SK-N-SH treated with all-trans-retinoic acid at 6 μM for 48 hours (cell line): Measurements from ENCODE around the gene ATP6AP2.

Experiments
- ATAC-seq: fragments of 200-7000 bp; cut with Tn5 transposase; 3 replicates; pipeline ENCODE4 v1.9.1; 2020; ENCODE audit warnings: mild to moderate bottlenecking, moderate library complexity
- ARNTL ChIP-seq: fragments of 450-650 bp; formaldehyde crosslinking; IDR thresholded peaks from 2 replicates; pipeline ENCODE4 v1.5.0; 2020; ENCODE audit warnings: low read depth, mild to moderate bottlenecking, moderate library complexity, borderline replicate concordance
- BACH2 ChIP-seq: fragments of 250-450 bp; sonication (Bioruptor Pico); IDR thresholded peaks from 2 replicates; pipeline ENCODE4 v1.9.0; 2021; ENCODE audit warnings: mild to moderate bottlenecking, borderline replicate concordance
- CREB5 ChIP-seq: fragments of 250-450 bp; sonication (Bioruptor Pico); IDR thresholded peaks from 2 replicates; pipeline ENCODE4 v1.5.1; 2020; ENCODE audit warnings: low read depth, mild to moderate bottlenecking, moderate library complexity
- CSDC2 ChIP-seq: fragments of 250-450 bp; sonication (Bioruptor Pico); IDR thresholded peaks from 2 replicates; pipeline ENCODE4 v1.5.0; 2020; ENCODE audit warnings: mild to moderate bottlenecking, moderate library complexity
- CSRNP3 ChIP-seq: fragments of 250-450 bp; sonication (Bioruptor Pico); IDR thresholded peaks from 2 replicates; pipeline ENCODE4 v1.5.1; 2021; ENCODE audit warnings: mild to moderate bottlenecking, moderate library complexity
- ESRRG ChIP-seq: fragments of 250-450 bp; sonication (Bioruptor Pico); IDR thresholded peaks from 2 replicates; pipeline ENCODE4 v1.6.1; 2021; ENCODE audit warnings: mild to moderate bottlenecking
- GLIS3 ChIP-seq: fragments of 250-450 bp; sonication (Bioruptor Pico); IDR thresholded peaks from 2 replicates; pipeline ENCODE4 v1.5.0; 2020; ENCODE audit warnings: mild to moderate bottlenecking, moderate library complexity
- ISL1 ChIP-seq: fragments of 250-450 bp; sonication (Bioruptor Pico); IDR thresholded peaks from 2 replicates; pipeline ENCODE4 v2.1.2; 2022; ENCODE audit warnings: mild to moderate bottlenecking, moderate library complexity
- PPARA ChIP-seq: fragments of 250-450 bp; sonication (Bioruptor Pico); IDR thresholded peaks from 2 replicates; pipeline ENCODE4 v1.5.0; 2020; ENCODE audit warnings: mild to moderate bottlenecking, borderline replicate concordance
- RARB ChIP-seq: fragments of 250-450 bp; sonication (Bioruptor Pico); IDR thresholded peaks from 2 replicates; pipeline ENCODE4 v1.8.0; 2021; ENCODE audit warnings: mild to moderate bottlenecking, moderate library complexity
- SNAI2 ChIP-seq: fragments of 250-450 bp; sonication (Bioruptor Pico); IDR thresholded peaks from 2 replicates; pipeline ENCODE4 v1.5.0; 2020; ENCODE audit warnings: mild to moderate bottlenecking, moderate library complexity
- TCF4 ChIP-seq: fragments of 250-450 bp; sonication (Bioruptor Pico); IDR thresholded peaks from 2 replicates; pipeline ENCODE4 v1.8.0; 2021; ENCODE audit warnings: mild to moderate bottlenecking, moderate library complexity, borderline replicate concordance
- TOX ChIP-seq: fragments of 250-450 bp; sonication (Bioruptor Pico); IDR thresholded peaks from 2 replicates; pipeline ENCODE4 v1.8.0; 2021; ENCODE audit warnings: mild to moderate bottlenecking, moderate library complexity, borderline replicate concordance
- ZC3H10 ChIP-seq: fragments of 250-450 bp; sonication (Bioruptor Pico); IDR thresholded peaks from 2 replicates; pipeline ENCODE4 v1.5.1; 2021; ENCODE audit warnings: mild to moderate bottlenecking, moderate library complexity
- ZFP3 ChIP-seq: fragments of 250-450 bp; sonication (Bioruptor Pico); IDR thresholded peaks from 2 replicates; pipeline ENCODE4 v1.5.0; 2020; ENCODE audit warnings: mild to moderate bottlenecking, moderate library complexity
- ZFP30 ChIP-seq: fragments of 450-650 bp; formaldehyde crosslinking; IDR thresholded peaks from 2 replicates; pipeline ENCODE4 v1.5.0; 2022; ENCODE audit warnings: mild to moderate bottlenecking, moderate library complexity
- ZNF565 ChIP-seq: fragments of 450-650 bp; formaldehyde crosslinking; conservative IDR thresholded peaks from 2 replicates; pipeline ENCODE4 v1.5.0; 2020; ENCODE audit warnings: low read depth, mild to moderate bottlenecking, moderate library complexity
- ZNF8 ChIP-seq: fragments of 450-650 bp; formaldehyde crosslinking; IDR thresholded peaks from 2 replicates; pipeline ENCODE4 v1.5.0; 2020; ENCODE audit warnings: mild to moderate bottlenecking, moderate library complexity
- TF ChIP-seq, protein P1 (sequence below): fragments of 250-450 bp; sonication (Bioruptor Pico); IDR thresholded peaks from 2 replicates; pipeline ENCODE4 v1.8.0; 2020; ENCODE audit warnings: mild to moderate bottlenecking, moderate library complexity, borderline replicate concordance
- TF ChIP-seq, protein P2 (sequence below): fragments of 250-450 bp; sonication (Bioruptor Pico); IDR thresholded peaks from 2 replicates; pipeline ENCODE4 v1.8.0; 2021; ENCODE audit warnings: low read depth, mild to moderate bottlenecking, moderate library complexity, borderline replicate concordance

The ATP6AP2 gene

GRCh38 chrX:40644821-40645358, 64.1 kb downstream of the ATP6AP2 start:
- peak; percentile 36 for ATAC-seq
- TF ChIP-seq ZFP3 (CRISPR knock-in tag) (no peak), ARNTL (no peak), PPARA (no peak), BACH2 (CRISPR knock-in tag) (no peak), ISL1 (CRISPR knock-in tag) (no peak), GLIS3 (CRISPR knock-in tag) (no peak), ESRRG (CRISPR knock-in tag) (no peak), ZC3H10 (CRISPR knock-in tag) (no peak), ZNF565 (CRISPR knock-in tag) (no peak), ZFP30 (no peak), TOX (CRISPR knock-in tag) (no peak), RARB (CRISPR knock-in tag) (no peak), CREB5 (no peak), CSDC2 (no peak), TCF4 (CRISPR knock-in tag) (no peak), SNAI2 (CRISPR knock-in tag) (no peak), CSRNP3 (CRISPR knock-in tag) (no peak)
- TF ChIP-seq, protein P1, sequence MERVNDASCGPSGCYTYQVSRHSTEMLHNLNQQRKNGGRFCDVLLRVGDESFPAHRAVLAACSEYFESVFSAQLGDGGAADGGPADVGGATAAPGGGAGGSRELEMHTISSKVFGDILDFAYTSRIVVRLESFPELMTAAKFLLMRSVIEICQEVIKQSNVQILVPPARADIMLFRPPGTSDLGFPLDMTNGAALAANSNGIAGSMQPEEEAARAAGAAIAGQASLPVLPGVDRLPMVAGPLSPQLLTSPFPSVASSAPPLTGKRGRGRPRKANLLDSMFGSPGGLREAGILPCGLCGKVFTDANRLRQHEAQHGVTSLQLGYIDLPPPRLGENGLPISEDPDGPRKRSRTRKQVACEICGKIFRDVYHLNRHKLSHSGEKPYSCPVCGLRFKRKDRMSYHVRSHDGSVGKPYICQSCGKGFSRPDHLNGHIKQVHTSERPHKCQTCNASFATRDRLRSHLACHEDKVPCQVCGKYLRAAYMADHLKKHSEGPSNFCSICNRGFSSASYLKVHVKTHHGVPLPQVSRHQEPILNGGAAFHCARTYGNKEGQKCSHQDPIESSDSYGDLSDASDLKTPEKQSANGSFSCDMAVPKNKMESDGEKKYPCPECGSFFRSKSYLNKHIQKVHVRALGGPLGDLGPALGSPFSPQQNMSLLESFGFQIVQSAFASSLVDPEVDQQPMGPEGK (CRISPR knock-in tag), result no peak
- TF ChIP-seq, protein P2, sequence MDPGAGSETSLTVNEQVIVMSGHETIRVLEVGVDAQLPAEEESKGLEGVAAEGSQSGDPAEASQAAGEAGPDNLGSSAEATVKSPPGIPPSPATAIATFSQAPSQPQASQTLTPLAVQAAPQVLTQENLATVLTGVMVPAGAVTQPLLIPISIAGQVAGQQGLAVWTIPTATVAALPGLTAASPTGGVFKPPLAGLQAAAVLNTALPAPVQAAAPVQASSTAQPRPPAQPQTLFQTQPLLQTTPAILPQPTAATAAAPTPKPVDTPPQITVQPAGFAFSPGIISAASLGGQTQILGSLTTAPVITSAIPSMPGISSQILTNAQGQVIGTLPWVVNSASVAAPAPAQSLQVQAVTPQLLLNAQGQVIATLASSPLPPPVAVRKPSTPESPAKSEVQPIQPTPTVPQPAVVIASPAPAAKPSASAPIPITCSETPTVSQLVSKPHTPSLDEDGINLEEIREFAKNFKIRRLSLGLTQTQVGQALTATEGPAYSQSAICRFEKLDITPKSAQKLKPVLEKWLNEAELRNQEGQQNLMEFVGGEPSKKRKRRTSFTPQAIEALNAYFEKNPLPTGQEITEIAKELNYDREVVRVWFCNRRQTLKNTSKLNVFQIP (CRISPR knock-in tag), result no peak
- TF ChIP-seq, all 23 proteins: peak for 0

- no peak for TF ChIP-seq ZC3H10 (CRISPR knock-in tag)
- ATAC-seq, result peak; percentile 57
These were observed 65.9 kb downstream of the ATP6AP2 start for GRCh38 chrX:40646489-40647306.

- TF ChIP-seq ZNF8 (CRISPR knock-in tag), result no peak
- TF ChIP-seq TOX (CRISPR knock-in tag), result no peak
- no peak for TF ChIP-seq CSDC2
- TF ChIP-seq ZNF565 (CRISPR knock-in tag), result no peak
- 0 out of 2 replicates have a peak, but pooled peaks have one; percentile 30 for TF ChIP-seq GLIS3 (CRISPR knock-in tag)
- TF ChIP-seq ZFP3 (CRISPR knock-in tag), result no peak
- ATAC-seq, result peak; percentile 86
These were observed 66.8 kb downstream of the ATP6AP2 start, which contains the start of gene CXorf38 for GRCh38 chrX:40647307-40648197. CXorf38 (minus strand) TSS chrX:40647561; CDS start chrX:40647520, 41 bp downstream.
